HepG2 (cell line): Measurements from ENCODE around the gene PSMB3. TPM values are rescaled to one million over a fixed set of nuclear protein-coding genes. Genes with fewer than 3 reads are reported as not detected.

Experiments
- FOXK2 ChIP-seq: fragments of 450-650 bp; IDR thresholded peaks from 2 replicates; pipeline ENCODE4 v1.6.1; 2016
- HNF4G ChIP-seq, 2 experiments: sonication (generic) in 1 of 2; formaldehyde crosslinking in 1 of 2; IDR thresholded peaks; 2 replicates each; pipeline versions ENCODE4 v1.4.0 to v1.6.1; 2011 to 2020; ENCODE audit warnings: borderline replicate concordance in 2 of 2, low read depth in 2 of 2, mild to moderate bottlenecking in 2 of 2, low read length in 1 of 2, missing genetic modification reagents in 1 of 2, moderate library complexity in 1 of 2
- KLF12 ChIP-seq: sonication (generic); formaldehyde crosslinking; IDR thresholded peaks from 2 replicates; pipeline ENCODE4 v1.4.0; 2020; ENCODE audit warnings: missing genetic modification reagents, borderline replicate concordance
- NKX3-1 ChIP-seq: sonication (generic); formaldehyde crosslinking; IDR thresholded peaks from 2 replicates; pipeline ENCODE4 v1.5.0; 2020; ENCODE audit warnings: missing genetic modification reagents
- NRL ChIP-seq: sonication (generic); formaldehyde crosslinking; IDR thresholded peaks from 2 replicates; pipeline ENCODE4 v1.5.0; 2020; ENCODE audit warnings: missing genetic modification reagents, mild to moderate bottlenecking, moderate library complexity, borderline replicate concordance
- PCBP2 ChIP-seq: fragments of 200-400 bp; formaldehyde crosslinking; optimal IDR thresholded peaks from 2 replicates; pipeline ENCODE3; 2018; ENCODE audit warnings: low read length, low read depth; ENCODE audit not compliant: poor library complexity, severe bottlenecking
- POLR2AphosphoS5 ChIP-seq: IDR thresholded peaks from 2 replicates; pipeline ENCODE4 v1.6.1; 2012; ENCODE audit warnings: low read depth, low read length
- ZNF12 ChIP-seq: sonication (generic); formaldehyde crosslinking; IDR thresholded peaks from 2 replicates; pipeline ENCODE4 v1.5.0; 2020; ENCODE audit warnings: missing genetic modification reagents
- ZNF17 ChIP-seq: sonication (generic); formaldehyde crosslinking; IDR thresholded peaks from 2 replicates; pipeline ENCODE4 v1.5.0; 2020; ENCODE audit warnings: mild to moderate bottlenecking, missing genetic modification reagents
- ZNF234 ChIP-seq: sonication (generic); formaldehyde crosslinking; conservative IDR thresholded peaks from 2 replicates; pipeline ENCODE4 v1.5.1; 2020; ENCODE audit warnings: mild to moderate bottlenecking, missing genetic modification reagents
- ZNF34 ChIP-seq: sonication (generic); formaldehyde crosslinking; IDR thresholded peaks from 2 replicates; pipeline ENCODE4 v1.4.0; 2020; ENCODE audit warnings: mild to moderate bottlenecking, missing genetic modification reagents, borderline replicate concordance
- ZNF674 ChIP-seq: sonication (generic); formaldehyde crosslinking; IDR thresholded peaks from 2 replicates; pipeline ENCODE4 v1.5.0; 2020; ENCODE audit warnings: low read depth, mild to moderate bottlenecking, missing genetic modification reagents
- ZNF713 ChIP-seq: sonication (generic); formaldehyde crosslinking; IDR thresholded peaks from 2 replicates; pipeline ENCODE4 v1.4.0; 2020; ENCODE audit warnings: mild to moderate bottlenecking, missing genetic modification reagents
- ZNF768 ChIP-seq: sonication (generic); formaldehyde crosslinking; IDR thresholded peaks from 2 replicates; pipeline ENCODE4 v1.4.0; 2020; ENCODE audit warnings: missing genetic modification reagents
- ZNF773 ChIP-seq: sonication (generic); formaldehyde crosslinking; IDR thresholded peaks from 2 replicates; pipeline ENCODE4 v1.4.0; 2020; ENCODE audit warnings: missing genetic modification reagents, borderline replicate concordance
- ZSCAN25 ChIP-seq: sonication (generic); formaldehyde crosslinking; IDR thresholded peaks from 2 replicates; pipeline ENCODE4 v1.8.0; 2022; ENCODE audit warnings: mild to moderate bottlenecking, missing genetic modification reagents
- ZSCAN30 ChIP-seq: sonication (generic); formaldehyde crosslinking; IDR thresholded peaks from 2 replicates; pipeline ENCODE4 v1.5.0; 2020; ENCODE audit warnings: mild to moderate bottlenecking, missing genetic modification reagents
- polyA plus RNA-seq, 8 experiments: library from polyadenylated mRNA; depleted of rRNA in 3 of 8; stranded (reverse) in 7 of 8; unstranded in 1 of 8; fragments of >200 nt; fragmentation: Illumina TruSeq in 4 of 8; extraction: Trizol in 4 of 8; gene quantifications; 2 replicates each; pipeline versions ENCODE4 v1.2.1 to v1.2.3, GENCODE V29; 2011 to 2016; ENCODE audit warnings: low read depth in 4 of 8, missing spikeins in 1 of 8, mixed read lengths in 1 of 8; ENCODE audit not compliant: insufficient read depth in 1 of 8
- total RNA-seq, 5 experiments: library from RNA; depleted of rRNA; stranded (reverse); fragments of >200 nt; fragmentation: Illumina TruSeq; extraction: Trizol; gene quantifications; 2 replicates each; pipeline ENCODE4 v1.2.3, GENCODE V29; 2016; ENCODE audit warnings: low read depth in 1 of 5
- TF ChIP-seq, protein P1 (sequence below): sonication (generic); formaldehyde crosslinking; IDR thresholded peaks from 2 replicates; pipeline ENCODE4 v1.8.1; 2023; ENCODE audit warnings: missing genetic modification reagents, mild to moderate bottlenecking, borderline replicate concordance
- TF ChIP-seq, protein P2 (sequence below): sonication (generic); formaldehyde crosslinking; IDR thresholded peaks from 2 replicates; pipeline ENCODE4 v1.8.0; 2022; ENCODE audit warnings: mild to moderate bottlenecking, missing genetic modification reagents
- TF ChIP-seq, protein P3 (sequence below): sonication (generic); formaldehyde crosslinking; IDR thresholded peaks from 2 replicates; pipeline ENCODE4 v1.5.0; 2020; ENCODE audit warnings: missing genetic modification reagents, mild to moderate bottlenecking, borderline replicate concordance
- TF ChIP-seq, protein P4 (sequence below): sonication (generic); formaldehyde crosslinking; IDR thresholded peaks from 2 replicates; pipeline ENCODE4 v1.5.0; 2020; ENCODE audit warnings: mild to moderate bottlenecking, missing genetic modification reagents, borderline replicate concordance
- TF ChIP-seq, protein P5 (sequence below): sonication (generic); formaldehyde crosslinking; IDR thresholded peaks from 2 replicates; pipeline ENCODE4 v1.4.0; 2020; ENCODE audit warnings: missing genetic modification reagents

PSMB3 gene
- total and polyA plus RNA-seq, 2 of the 13 experiments (the other 11 are each of a cell fraction or from before 2014, with no cell fraction given), result 366 to 517 TPM

DNA sequence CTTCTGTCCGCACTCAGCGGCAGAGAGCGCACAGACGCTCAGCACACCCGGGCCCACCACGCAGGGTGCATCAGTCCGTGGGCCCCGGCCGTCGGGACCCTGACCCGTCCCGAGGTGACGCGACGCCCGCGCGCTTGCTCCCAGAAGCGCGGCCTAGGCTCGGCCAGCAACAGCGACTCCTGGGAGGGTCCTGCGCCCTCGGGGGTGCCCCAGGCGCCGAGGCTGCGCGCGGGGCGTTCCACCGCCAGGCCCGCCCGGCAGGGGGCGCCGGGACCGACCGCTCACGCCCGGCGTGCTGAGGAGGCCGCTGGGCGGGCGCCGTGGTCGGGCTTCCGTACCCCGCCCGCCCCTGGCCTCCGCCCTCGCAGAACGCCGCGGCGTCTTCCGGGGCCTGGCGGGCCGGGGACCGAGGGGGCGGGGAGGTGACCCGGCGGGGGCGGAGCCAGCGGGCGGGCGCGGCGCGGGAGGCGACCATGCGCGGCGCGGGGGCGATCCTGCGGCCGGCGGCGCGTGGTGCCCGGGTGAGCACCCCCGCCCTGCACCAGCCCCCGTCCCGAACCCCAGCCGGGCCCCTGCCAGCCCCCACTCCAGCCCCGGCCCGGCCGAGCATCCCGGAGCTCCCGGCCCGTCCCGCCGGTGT, 22.5 kb upstream of the PSMB3 start, which contains the start of gene CISD3 (continued):
- TF ChIP-seq, protein P1, sequence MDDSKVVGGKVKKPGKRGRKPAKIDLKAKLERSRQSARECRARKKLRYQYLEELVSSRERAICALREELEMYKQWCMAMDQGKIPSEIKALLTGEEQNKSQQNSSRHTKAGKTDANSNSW (CRISPR knock-in tag), result no peak
- no peak for TF ChIP-seq ZNF713
- peak; percentile 65 for TF ChIP-seq NKX3-1
- TF ChIP-seq ZNF34 (CRISPR knock-in tag), result peak; percentile 58; the same call in 1 of the 2 replicates
- peak; percentile 77 for TF ChIP-seq KLF12 (CRISPR knock-in tag)
- TF ChIP-seq, protein P2, sequence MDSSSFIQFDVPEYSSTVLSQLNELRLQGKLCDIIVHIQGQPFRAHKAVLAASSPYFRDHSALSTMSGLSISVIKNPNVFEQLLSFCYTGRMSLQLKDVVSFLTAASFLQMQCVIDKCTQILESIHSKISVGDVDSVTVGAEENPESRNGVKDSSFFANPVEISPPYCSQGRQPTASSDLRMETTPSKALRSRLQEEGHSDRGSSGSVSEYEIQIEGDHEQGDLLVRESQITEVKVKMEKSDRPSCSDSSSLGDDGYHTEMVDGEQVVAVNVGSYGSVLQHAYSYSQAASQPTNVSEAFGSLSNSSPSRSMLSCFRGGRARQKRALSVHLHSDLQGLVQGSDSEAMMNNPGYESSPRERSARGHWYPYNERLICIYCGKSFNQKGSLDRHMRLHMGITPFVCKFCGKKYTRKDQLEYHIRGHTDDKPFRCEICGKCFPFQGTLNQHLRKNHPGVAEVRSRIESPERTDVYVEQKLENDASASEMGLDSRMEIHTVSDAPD (CRISPR knock-in tag), result no peak
- no peak for TF ChIP-seq PCBP2
- TF ChIP-seq ZNF234 (CRISPR knock-in tag), result no peak
- no peak for TF ChIP-seq ZSCAN25 (CRISPR knock-in tag)
- TF ChIP-seq ZNF674, result no peak; the same call in none of the 2 replicates
- TF ChIP-seq ZNF12 (CRISPR knock-in tag), result no peak
- TF ChIP-seq ZNF768 (CRISPR knock-in tag), result peak; percentile 57; the same call in 1 of the 2 replicates
- TF ChIP-seq NRL (CRISPR knock-in tag), result peak; percentile 54; the same call in 1 of the 2 replicates
- TF ChIP-seq POLR2AphosphoS5, result no peak
- TF ChIP-seq, protein P3, sequence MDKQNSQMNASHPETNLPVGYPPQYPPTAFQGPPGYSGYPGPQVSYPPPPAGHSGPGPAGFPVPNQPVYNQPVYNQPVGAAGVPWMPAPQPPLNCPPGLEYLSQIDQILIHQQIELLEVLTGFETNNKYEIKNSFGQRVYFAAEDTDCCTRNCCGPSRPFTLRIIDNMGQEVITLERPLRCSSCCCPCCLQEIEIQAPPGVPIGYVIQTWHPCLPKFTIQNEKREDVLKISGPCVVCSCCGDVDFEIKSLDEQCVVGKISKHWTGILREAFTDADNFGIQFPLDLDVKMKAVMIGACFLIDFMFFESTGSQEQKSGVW, result no peak
- TF ChIP-seq, protein P4, sequence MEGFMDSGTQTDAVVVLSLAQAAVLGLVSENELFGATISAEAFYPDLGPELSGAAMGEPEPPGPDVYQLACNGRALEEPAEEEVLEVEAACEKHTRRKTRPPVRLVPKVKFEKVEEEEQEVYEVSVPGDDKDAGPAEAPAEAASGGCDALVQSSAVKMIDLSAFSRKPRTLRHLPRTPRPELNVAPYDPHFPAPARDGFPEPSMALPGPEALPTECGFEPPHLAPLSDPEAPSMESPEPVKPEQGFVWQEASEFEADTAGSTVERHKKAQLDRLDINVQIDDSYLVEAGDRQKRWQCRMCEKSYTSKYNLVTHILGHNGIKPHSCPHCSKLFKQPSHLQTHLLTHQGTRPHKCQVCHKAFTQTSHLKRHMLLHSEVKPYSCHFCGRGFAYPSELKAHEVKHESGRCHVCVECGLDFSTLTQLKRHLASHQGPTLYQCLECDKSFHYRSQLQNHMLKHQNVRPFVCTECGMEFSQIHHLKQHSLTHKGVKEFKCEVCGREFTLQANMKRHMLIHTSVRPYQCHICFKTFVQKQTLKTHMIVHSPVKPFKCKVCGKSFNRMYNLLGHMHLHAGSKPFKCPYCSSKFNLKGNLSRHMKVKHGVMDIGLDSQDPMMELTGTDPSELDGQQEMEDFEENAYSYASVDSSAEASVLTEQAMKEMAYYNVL (CRISPR knock-in tag), result peak; percentile 55; the same call in 1 of the 2 replicates
- TF ChIP-seq ZSCAN30 (CRISPR knock-in tag), result no peak
- no peak; the same call in 1 of the 2 replicates for TF ChIP-seq HNF4G (IDR thresholded peaks at IDR 0.05; ENCODE audit: borderline replicate concordance, low read depth, low read length)
- TF ChIP-seq HNF4G (CRISPR knock-in tag; IDR thresholded peaks at IDR 0.05; ENCODE audit: borderline replicate concordance, low read depth), result peak; percentile 73; the same call in 1 of the 2 replicates
- TF ChIP-seq, protein P5, sequence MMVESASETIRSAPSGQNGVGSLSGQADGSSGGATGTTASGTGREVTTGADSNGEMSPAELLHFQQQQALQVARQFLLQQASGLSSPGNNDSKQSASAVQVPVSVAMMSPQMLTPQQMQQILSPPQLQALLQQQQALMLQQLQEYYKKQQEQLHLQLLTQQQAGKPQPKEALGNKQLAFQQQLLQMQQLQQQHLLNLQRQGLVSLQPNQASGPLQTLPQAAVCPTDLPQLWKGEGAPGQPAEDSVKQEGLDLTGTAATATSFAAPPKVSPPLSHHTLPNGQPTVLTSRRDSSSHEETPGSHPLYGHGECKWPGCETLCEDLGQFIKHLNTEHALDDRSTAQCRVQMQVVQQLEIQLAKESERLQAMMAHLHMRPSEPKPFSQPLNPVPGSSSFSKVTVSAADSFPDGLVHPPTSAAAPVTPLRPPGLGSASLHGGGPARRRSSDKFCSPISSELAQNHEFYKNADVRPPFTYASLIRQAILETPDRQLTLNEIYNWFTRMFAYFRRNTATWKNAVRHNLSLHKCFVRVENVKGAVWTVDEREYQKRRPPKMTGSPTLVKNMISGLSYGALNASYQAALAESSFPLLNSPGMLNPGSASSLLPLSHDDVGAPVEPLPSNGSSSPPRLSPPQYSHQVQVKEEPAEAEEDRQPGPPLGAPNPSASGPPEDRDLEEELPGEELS (CRISPR knock-in tag), result no peak
- no peak for TF ChIP-seq FOXK2
- no peak for TF ChIP-seq ZNF17
- TF ChIP-seq ZNF773 (CRISPR knock-in tag), result no peak
